Vagina (tissue), 2 donors: ENCODE data around the gene RTN4IP1.

Experiments used
- CTCF ChIP-seq, 3 experiments: fragments of 450-650 bp in 2 of 3; fragments of 200-600 bp in 1 of 3; sonication (generic) in 1 of 3; IDR thresholded peaks; one replicate each; pipeline ENCODE4 v1.5.1; 2017 to 2019; ENCODE audit warnings: antibody characterized with exemption in 3 of 3, mild to moderate bottlenecking in 2 of 3, moderate library complexity in 2 of 3
- POLR2A ChIP-seq, 2 donors: fragments of 450-650 bp; IDR thresholded peaks; one replicate each; pipeline ENCODE4 v1.6.1; 2017; ENCODE audit warnings: antibody characterized with exemption in 2 of 2, mild to moderate bottlenecking in 2 of 2, moderate library complexity in 2 of 2
- POLR2AphosphoS5 ChIP-seq, 2 donors: sonication (generic); formaldehyde crosslinking; IDR thresholded peaks; one replicate each; pipeline ENCODE4 v1.9.0; 2017; ENCODE audit warnings: antibody characterized with exemption in 2 of 2, mild to moderate bottlenecking in 2 of 2, low read depth in 1 of 2; ENCODE audit not compliant: insufficient read depth in 1 of 2

DNA sequence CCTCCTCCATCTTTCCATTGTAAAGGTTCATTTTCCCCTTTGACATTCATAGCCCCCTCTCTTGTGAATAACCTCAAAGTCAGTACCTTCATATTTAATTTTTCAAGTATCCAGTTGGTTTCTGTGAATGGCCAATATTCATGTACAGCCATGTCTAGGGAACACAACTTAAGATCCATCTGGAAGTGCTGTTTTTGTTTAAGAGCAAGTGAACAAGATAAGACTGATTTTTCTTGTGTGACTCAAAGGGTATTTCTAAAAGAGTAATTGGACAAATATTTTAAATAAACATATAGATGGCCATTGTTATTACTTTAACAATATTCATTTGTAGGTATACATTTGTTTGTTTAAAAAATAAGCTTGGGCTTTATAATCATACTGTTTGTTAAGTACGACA is 92.9 kb downstream of the RTN4IP1 start:
- TF ChIP-seq CTCF (IDR thresholded peaks at IDR 0.05) (no peak), POLR2AphosphoS5 (IDR thresholded peaks at IDR 0.05; ENCODE audit: insufficient read depth in 1 of 2, low read depth in 1 of 2) (no peak), POLR2A (IDR thresholded peaks at IDR 0.05) (no peak)
